ENCODE measurements around the gene ITGA3. TPM values are rescaled to one million over a fixed set of nuclear protein-coding genes. Genes with fewer than 3 reads are reported as not detected.

The ITGA3 gene
- total RNA-seq, 4 donors from 2014 or later = 145 to 246 (median 172) TPM

GRCh38 chr17:50062293-50063243 is 6.7 kb downstream of the ITGA3 start:
- Histone ChIP-seq H3K27ac (peak overlapping the region; percentile 94 to 99 (median 95)), H3K9me3 (no peaks in the 10 kb centered on the region), H3K4me1 (peaks cover 52 to 77% of the 10 kb centered on the region in 2 donors), H3K27me3 (no peaks in the 10 kb centered on the region), H3K36me3 (peaks cover 0 to 4% of the 10 kb centered on the region in 2 donors), H3K4me3 (replicated peaks in 1 of 3) (no peak overlapping the region)
- peak; percentile 99 to 100 for DNase-seq
- WGBS, 2 donors = 39 to 54% methylated on average over 6 to 10 of the region's 10 CpGs
- intact Hi-C loops (cut with DNase I) = no loop called here
- no peak for TF ChIP-seq CTCF (IDR thresholded peaks at IDR 0.05)
- peak in 1 of 2 donors; percentile 64 for TF ChIP-seq POLR2A (IDR thresholded peaks at IDR 0.05)

DNA sequence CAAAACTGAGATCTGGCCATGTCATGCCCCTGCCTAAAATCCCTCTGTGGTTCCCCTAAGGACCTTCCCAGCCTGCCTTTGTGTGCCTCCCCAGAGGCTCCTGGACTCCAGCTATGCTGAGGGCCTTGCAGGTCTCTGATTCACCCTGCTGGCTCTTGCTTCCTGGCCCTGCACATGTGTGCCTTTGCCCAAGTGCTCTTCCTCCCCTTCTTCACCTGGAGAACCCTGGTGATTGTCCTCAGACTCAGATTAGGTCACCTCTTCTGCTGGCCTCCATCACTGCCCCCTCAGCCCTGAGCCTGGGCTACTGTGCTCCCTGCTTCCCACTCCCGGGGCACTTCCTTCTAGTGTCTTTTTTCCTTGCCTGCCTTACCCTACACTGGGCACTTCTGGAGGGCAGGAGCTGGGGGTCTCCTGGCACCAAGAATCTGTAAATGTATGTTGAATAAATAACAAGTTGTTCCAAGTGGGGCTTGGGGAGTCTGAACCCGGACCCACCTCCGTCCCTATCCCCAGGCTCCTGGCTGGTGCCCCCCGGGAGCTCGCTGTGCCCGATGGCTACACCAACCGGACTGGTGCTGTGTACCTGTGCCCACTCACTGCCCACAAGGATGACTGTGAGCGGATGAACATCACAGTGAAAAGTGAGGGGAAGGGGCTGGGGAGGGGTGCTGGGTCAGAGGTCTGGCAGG is 7.8 kb downstream of the ITGA3 start:
- Histone ChIP-seq H3K9me3 (no peaks in the 10 kb centered on the region), H3K27ac (peak overlapping the region; percentile 81 to 99 (median 95)), H3K4me3 (replicated peaks in 1 of 3) (no peak overlapping the region), H3K4me1 (peaks cover 47 to 66% of the 10 kb centered on the region in 2 donors), H3K36me3 (peaks cover 7 to 15% of the 10 kb centered on the region in 2 donors), H3K27me3 (no peaks in the 10 kb centered on the region)
- no peak for DNase-seq
- TF ChIP-seq POLR2A (IDR thresholded peaks at IDR 0.05) (no peak), CTCF (IDR thresholded peaks at IDR 0.05) (no peak)
- 95% methylated on average over 8 of the region's 8 CpGs for WGBS, 2 donors
- intact Hi-C loops (cut with DNase I) = no loop called here

DNA sequence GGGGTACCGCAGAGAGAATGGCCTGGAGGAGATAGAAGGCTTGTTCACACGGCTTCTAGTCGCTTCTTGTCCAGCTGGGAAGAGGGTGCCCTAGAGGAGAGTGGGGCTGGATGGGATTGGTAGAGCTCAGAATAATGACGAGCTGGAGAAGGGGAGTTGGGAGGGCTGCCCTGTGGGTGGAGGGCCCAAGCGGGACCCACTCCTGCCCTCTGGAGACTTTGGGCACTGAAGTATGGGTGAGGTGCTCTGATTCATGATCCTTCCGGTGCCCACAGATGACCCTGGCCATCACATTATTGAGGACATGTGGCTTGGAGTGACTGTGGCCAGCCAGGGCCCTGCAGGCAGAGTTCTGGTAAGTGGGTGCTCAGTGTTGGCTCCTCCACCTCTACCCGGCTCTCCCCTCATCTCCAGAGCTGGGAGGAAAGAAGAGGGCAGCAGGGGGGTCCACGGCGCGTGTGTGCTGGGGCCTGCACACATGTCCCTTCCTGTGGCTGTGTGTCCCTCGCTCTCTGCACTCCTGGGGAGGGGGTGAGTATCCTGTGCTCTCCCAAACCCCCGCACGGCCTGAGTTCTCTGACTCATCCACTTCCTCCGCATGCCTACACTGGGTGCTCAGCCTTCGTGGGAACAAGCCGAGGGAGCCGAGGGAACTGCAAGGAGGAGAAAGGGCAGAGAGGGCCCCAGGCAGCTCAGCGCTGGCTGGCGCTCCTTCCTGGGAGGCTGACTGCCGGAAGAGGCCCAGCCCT is 8.5 kb downstream of the ITGA3 start:
- intact Hi-C loops (cut with DNase I) = no loop called here
- Histone ChIP-seq H3K27me3 (no peaks in the 10 kb centered on the region), H3K4me1 (peaks cover 40 to 59% of the 10 kb centered on the region in 2 donors), H3K9me3 (no peaks in the 10 kb centered on the region), H3K4me3 (replicated peaks in 1 of 3) (no peak overlapping the region), H3K27ac (peak overlapping the region; percentile 28 to 99 (median 95)), H3K36me3 (peaks cover 12 to 19% of the 10 kb centered on the region in 2 donors)
- TF ChIP-seq CTCF (IDR thresholded peaks at IDR 0.05) (no peak), POLR2A (IDR thresholded peaks at IDR 0.05) (no peak)
- 74 to 87% methylated on average over 14 to 20 of the region's 20 CpGs for WGBS, 2 donors
- peak in 1 of 2 donors; percentile 16 for DNase-seq

DNA sequence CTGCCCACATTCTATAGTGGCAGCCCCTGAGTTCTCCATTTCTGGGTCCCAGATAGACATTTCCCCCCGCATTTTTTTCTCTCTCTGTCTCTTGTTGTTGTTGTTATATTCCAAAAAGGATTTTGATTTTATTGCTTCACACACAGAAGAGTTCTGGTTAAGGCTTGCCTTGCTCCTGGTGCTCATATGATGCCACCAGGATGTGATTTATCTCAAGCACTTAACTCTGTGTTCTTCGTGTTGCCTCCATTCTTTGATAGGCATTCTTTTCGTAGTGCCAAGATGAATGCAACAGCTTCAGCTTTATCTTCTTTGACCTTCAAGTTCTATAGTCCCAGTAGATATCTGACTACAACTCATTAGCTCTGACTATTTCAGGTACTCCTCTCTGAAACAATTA is 9.1 kb downstream of the ITGA3 start:
- Histone ChIP-seq H3K36me3 (peaks cover 18 to 19% of the 10 kb centered on the region in 2 donors), H3K27me3 (no peaks in the 10 kb centered on the region), H3K9me3 (no peaks in the 10 kb centered on the region), H3K27ac (peak overlapping the region in 2 of 3 donors; percentile 95 to 99), H3K4me1 (peaks cover 36 to 52% of the 10 kb centered on the region in 2 donors), H3K4me3 (replicated peaks in 1 of 3) (no peak overlapping the region)
- WGBS, 2 donors = 73 to 77% methylated on average over 3 of the region's 3 CpGs
- intact Hi-C loops (cut with DNase I) = no loop called here
- DNase-seq = no peak
- TF ChIP-seq CTCF (IDR thresholded peaks at IDR 0.05) (no peak), POLR2A (IDR thresholded peaks at IDR 0.05) (no peak)

Data from thyroid gland (tissue), 4 donors.